K562 (cell line): ENCODE measurements around the gene FBXO46. TPM values are rescaled to one million over a fixed set of nuclear protein-coding genes. Genes with fewer than 3 reads are reported as not detected.

Experiments used
- ATAC-seq: fragments of 200-7000 bp; cut with Tn5 transposase; 3 replicates; pipeline ENCODE4 v1.9.1; 2020; ENCODE audit warnings: moderate library complexity
- BruUV-seq: library from RNA; stranded (reverse); fragments of 400-500 nt; replicated peaks from 2 replicates; lab custom pipeline; 2021; lab: Mats Ljungman, UMichigan
- CTCF ChIA-PET: fragments of 300-600 bp; formaldehyde crosslinking; extraction: SDS; loops from one replicate; lab custom pipeline; 2021; ENCODE audit warnings: low intra/inter-chr PET ratio; lab: Yijun Ruan, JAX
- POLR2A ChIA-PET: fragments of 300-600, 350-650 bp; sonication (Branson Sonifier 250); formaldehyde crosslinking; extraction: SDS; loops from one replicate; lab custom pipeline; 2021; ENCODE audit warnings: antibody characterized with exemption, inconsistent platforms; lab: Yijun Ruan, JAX
- DNase-seq, 4 experiments: peaks; one replicate each; pipeline versions ENCODE4 v3.0.0 to v3.0.0-alpha.2; 2011 to 2018; ENCODE audit warnings: low spot score in 3 of 4, mixed read lengths in 3 of 4; ENCODE audit errors: extremely low read depth in 1 of 4
- FAIRE-seq: peaks from 2 replicates; lab custom pipeline; 2011; peaks lifted over from hg19 to GRCh38; lab: Jason Lieb, UNC
- H2AFZ ChIP-seq: 2 replicates; pipeline ENCODE4 v1.6.0; 2011; ENCODE audit warnings: low read depth, low read length, control low read depth, inconsistent platforms
- H3K27ac ChIP-seq: fragments of 200-600 bp; 3 replicates; pipeline ENCODE4 v1.8.0; 2011; ENCODE audit warnings: low read depth, mild to moderate bottlenecking, control low read depth, inconsistent platforms, low read length, moderate library complexity, mixed read lengths; ENCODE audit errors: extremely low read depth
- H3K27me3 ChIP-seq, 2 experiments: fragments of 300-600 bp in 1 of 2; 2 replicates in 1 of 2; 3 replicates in 1 of 2; pipeline versions ENCODE4 v1.6.0 to v1.8.0; 2011; ENCODE audit warnings: inconsistent platforms in 2 of 2, low read length in 2 of 2, mild to moderate bottlenecking in 1 of 2, mixed read lengths in 1 of 2, moderate library complexity in 1 of 2; ENCODE audit not compliant: control insufficient read depth in 2 of 2, insufficient read depth in 2 of 2
- H3K36me3 ChIP-seq: fragments of 300-600 bp; 3 replicates; pipeline ENCODE4 v1.8.0; 2011; ENCODE audit warnings: mild to moderate bottlenecking, low read length, inconsistent platforms; ENCODE audit not compliant: control insufficient read depth, insufficient read depth
- H3K4me1 ChIP-seq, 2 experiments: fragments of 200-600 bp in 1 of 2; replicated peaks in 1 of 2; 2 replicates in 1 of 2; 3 replicates in 1 of 2; pipeline versions ENCODE4 v1.5.1 to v1.8.0; 2011; ENCODE audit warnings: inconsistent platforms in 2 of 2, low read length in 2 of 2, mild to moderate bottlenecking in 1 of 2, mixed read lengths in 1 of 2, moderate library complexity in 1 of 2; ENCODE audit not compliant: control insufficient read depth in 2 of 2, insufficient read depth in 2 of 2
- H3K4me2 ChIP-seq: 2 replicates; pipeline ENCODE4 v1.6.1; 2011; ENCODE audit warnings: low read length, control low read depth, inconsistent platforms, mixed read lengths; ENCODE audit not compliant: insufficient read depth
- H3K4me3 ChIP-seq: fragments of 200-600 bp; sonication (generic), shearing (Covaris generic); 2 replicates; pipeline ENCODE4 v1.5.1; 2016; ENCODE audit warnings: control low read depth, inconsistent platforms
- H3K79me2 ChIP-seq: fragments of 200-600 bp; 3 replicates; pipeline ENCODE4 v1.8.0; 2011; ENCODE audit warnings: low read length, inconsistent platforms; ENCODE audit not compliant: control insufficient read depth, insufficient read depth
- H3K9ac ChIP-seq, 2 experiments: 2 replicates each; pipeline versions ENCODE4 v1.6.0 to v1.6.1; 2011; ENCODE audit warnings: low read depth in 2 of 2, low read length in 2 of 2, control low read depth in 1 of 2, inconsistent platforms in 1 of 2, mild to moderate bottlenecking in 1 of 2, mixed read lengths in 1 of 2; ENCODE audit not compliant: insufficient read depth in 1 of 2
- H3K9me1 ChIP-seq: one replicate; pipeline ENCODE4 v1.6.0; 2011; ENCODE audit warnings: inconsistent platforms, mild to moderate bottlenecking, low read length, moderate library complexity; ENCODE audit not compliant: control insufficient read depth, insufficient read depth
- H3K9me3 ChIP-seq: replicated peaks from 2 replicates; pipeline ENCODE4 v1.5.1; 2011; ENCODE audit warnings: low read depth, low read length, inconsistent platforms; ENCODE audit not compliant: control insufficient read depth, insufficient read depth
- H4K20me1 ChIP-seq: replicated peaks from 2 replicates; pipeline ENCODE4 v1.6.1; 2011; ENCODE audit warnings: low read length, inconsistent platforms, mixed read lengths; ENCODE audit not compliant: control insufficient read depth, insufficient read depth
- POLR2G ChIP-seq: fragments of 200-400 bp; formaldehyde crosslinking; IDR thresholded peaks from 2 replicates; pipeline ENCODE4 v1.6.1; 2017; ENCODE audit warnings: low read depth, mild to moderate bottlenecking, antibody characterized with exemption, low read length, moderate library complexity
- WGBS: fragments of 100-300 bp; shearing (Covaris generic); methylation state at CpG from one replicate; pipeline ENCODE4 v1.1.6; 2016; ENCODE audit warnings: low coverage, mixed read lengths; ENCODE audit not compliant: insufficient coverage; ENCODE audit errors: missing lambda C conversion rate; 5-methylcytosine and 5-hydroxymethylcytosine counted together
- in situ Hi-C: fragments of 300-500 bp; cut with MboI; formaldehyde crosslinking; loops from 4 replicates; pipeline ENCODE4 v1.15.0; 2018; ENCODE audit warnings: inconsistent platforms, mixed read lengths
- intact Hi-C: fragments of 100-400 bp; cut with micrococcal nuclease; formaldehyde crosslinking; loops from 2 replicates; pipeline ENCODE4 v1.14.2; 2022
- polyA plus RNA-seq, 8 experiments: library from polyadenylated mRNA; depleted of rRNA in 4 of 8; stranded (reverse) in 5 of 8; unstranded in 3 of 8; fragments of >200 nt; fragmentation: Nextera tagmentation in 2 of 8; fragmentation: Illumina TruSeq in 1 of 8; extraction: Ambion mirVana in 2 of 8; extraction: Trizol in 1 of 8; gene quantifications; 2 replicates each; pipeline versions ENCODE4 v1.2.1 to v1.2.3, GENCODE V29; 2011 to 2014; ENCODE audit warnings: inconsistent platforms in 1 of 8, missing spikeins in 1 of 8
- total RNA-seq, 7 experiments: library from RNA; depleted of rRNA in 6 of 7; stranded (reverse); fragments of >200 nt in 6 of 7; fragmentation: Illumina TruSeq in 2 of 7; extraction: Trizol in 2 of 7; gene quantifications; 2 replicates each; pipeline versions ENCODE4 v1.2.1 to v1.2.3, GENCODE V29; 2011 to 2021; ENCODE audit warnings: low replicate concordance in 1 of 7
- TF ChIP-seq, protein P1 (sequence below): fragments of 450-650 bp; IDR thresholded peaks from 2 replicates; pipeline ENCODE4 v1.6.1; 2018; ENCODE audit not compliant: partially characterized antibody
- TF ChIP-seq, protein P2 (sequence below): fragments of 450-650 bp; conservative IDR thresholded peaks from 2 replicates; pipeline ENCODE4 v1.6.1; 2016; ENCODE audit warnings: missing genetic modification characterization, low read depth, mild to moderate bottlenecking, control low read depth, missing compliant biosample characterization

The FBXO46 gene
- total and polyA plus RNA-seq, 9 of the 15 experiments (the other 6 are each of a cell fraction or from before 2014, with no cell fraction given) = 1.5 to 36.1 (median 7.3) TPM

DNA sequence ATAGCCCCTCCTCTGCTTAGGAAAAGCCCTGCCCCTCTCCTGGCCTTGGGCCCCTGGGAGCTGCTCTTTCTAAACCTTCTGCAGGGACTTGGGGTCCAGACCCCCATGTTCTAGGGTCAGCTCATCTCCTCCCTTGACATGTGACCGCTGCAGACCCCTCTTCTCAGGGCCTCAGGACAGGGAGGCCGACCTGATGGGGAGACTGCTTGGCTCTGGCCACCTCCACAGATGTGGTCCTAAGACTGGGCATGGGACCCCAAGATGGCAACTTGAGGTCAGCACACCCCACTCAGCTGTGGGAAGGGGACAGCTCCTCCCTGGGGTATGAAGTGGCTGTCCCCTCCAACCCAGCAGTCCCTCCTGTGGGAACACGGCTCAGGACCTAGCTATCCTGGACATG, 42.2 kb upstream of the FBXO46 start (continued):
- TF ChIP-seq, protein P1, sequence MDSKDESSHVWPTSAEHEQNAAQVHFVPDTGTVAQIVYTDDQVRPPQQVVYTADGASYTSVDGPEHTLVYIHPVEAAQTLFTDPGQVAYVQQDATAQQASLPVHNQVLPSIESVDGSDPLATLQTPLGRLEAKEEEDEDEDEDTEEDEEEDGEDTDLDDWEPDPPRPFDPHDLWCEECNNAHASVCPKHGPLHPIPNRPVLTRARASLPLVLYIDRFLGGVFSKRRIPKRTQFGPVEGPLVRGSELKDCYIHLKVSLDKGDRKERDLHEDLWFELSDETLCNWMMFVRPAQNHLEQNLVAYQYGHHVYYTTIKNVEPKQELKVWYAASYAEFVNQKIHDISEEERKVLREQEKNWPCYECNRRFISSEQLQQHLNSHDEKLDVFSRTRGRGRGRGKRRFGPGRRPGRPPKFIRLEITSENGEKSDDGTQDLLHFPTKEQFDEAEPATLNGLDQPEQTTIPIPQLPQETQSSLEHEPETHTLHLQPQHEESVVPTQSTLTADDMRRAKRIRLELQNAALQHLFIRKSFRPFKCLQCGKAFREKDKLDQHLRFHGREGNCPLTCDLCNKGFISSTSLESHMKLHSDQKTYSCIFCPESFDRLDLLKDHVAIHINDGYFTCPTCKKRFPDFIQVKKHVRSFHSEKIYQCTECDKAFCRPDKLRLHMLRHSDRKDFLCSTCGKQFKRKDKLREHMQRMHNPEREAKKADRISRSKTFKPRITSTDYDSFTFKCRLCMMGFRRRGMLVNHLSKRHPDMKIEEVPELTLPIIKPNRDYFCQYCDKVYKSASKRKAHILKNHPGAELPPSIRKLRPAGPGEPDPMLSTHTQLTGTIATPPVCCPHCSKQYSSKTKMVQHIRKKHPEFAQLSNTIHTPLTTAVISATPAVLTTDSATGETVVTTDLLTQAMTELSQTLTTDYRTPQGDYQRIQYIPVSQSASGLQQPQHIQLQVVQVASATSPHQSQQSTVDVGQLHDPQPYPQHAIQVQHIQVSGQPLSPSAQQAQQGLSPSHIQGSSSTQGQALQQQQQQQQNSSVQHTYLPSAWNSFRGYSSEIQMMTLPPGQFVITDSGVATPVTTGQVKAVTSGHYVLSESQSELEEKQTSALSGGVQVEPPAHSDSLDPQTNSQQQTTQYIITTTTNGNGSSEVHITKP = no peak
- TF ChIP-seq POLR2G = 0 out of 2 replicates have a peak, but pooled peaks have one; percentile 32

DNA sequence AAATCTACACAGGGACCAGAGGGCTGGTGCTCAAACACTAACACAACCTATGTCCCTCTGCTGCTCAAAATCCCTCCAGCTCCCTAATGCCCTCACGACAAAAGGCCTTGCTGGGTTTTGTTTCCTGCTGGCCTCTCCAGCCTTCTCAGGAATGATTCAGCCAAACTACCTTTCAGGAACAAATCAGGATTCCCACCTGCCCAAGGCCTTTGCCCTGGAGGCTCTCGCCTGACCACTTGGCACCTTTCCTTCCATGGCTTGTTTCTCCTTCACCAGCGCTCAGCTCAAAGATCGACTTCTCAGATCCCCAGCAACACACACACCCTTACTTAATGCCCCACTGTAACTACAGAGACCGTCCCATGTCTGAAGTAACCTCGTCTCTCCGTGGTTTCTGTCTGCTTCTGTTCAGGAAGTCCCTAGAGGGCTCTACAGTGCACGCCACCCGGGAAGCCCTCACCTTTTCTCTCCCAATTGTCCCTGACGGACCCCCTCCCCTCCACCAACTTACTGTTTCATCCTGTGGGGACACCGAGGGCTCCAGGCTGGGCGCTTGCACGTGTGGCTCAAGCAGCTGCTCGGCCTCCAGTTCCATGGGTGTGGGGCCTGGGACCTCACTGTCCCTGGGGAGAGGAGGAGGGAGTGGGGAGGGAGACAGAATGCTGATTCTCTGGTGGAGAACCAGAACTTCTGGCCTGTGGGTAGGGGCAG, 41.6 kb upstream of the FBXO46 start:
- intact Hi-C loops = no loop called here
- POLR2A ChIA-PET = interaction anchor here (0.6 to 5.9 kb wide), 9 partner anchors 9 to 130 kb away, joined by 3 to 70 read pairs (median 3); partner anchors contain the start of genes DMPK, DMWD, MYPOP and QPCTL
- 60% methylated on average over 13 of the region's 14 CpGs for WGBS

More for the DNA sequence above, 41.6 kb upstream of the FBXO46 start:
- no peak overlapping the region for H3K4me3 ChIP-seq
- CTCF ChIA-PET = no interaction called here
- ATAC-seq (no peak), FAIRE-seq (no peak), DNase-seq (no peak)
- no peaks in the 10 kb centered on the region for H4K20me1 ChIP-seq
- no peaks in the 10 kb centered on the region for H3K9me1 ChIP-seq
- H3K4me2 ChIP-seq = no peak overlapping the region
- H3K4me1 ChIP-seq = peaks cover 4 to 54% of the 10 kb centered on the region in 2 experiments; a peak in 4 of 5 replicates
- H3K9me3 ChIP-seq = no peaks in the 10 kb centered on the region
- TF ChIP-seq, protein P2, sequence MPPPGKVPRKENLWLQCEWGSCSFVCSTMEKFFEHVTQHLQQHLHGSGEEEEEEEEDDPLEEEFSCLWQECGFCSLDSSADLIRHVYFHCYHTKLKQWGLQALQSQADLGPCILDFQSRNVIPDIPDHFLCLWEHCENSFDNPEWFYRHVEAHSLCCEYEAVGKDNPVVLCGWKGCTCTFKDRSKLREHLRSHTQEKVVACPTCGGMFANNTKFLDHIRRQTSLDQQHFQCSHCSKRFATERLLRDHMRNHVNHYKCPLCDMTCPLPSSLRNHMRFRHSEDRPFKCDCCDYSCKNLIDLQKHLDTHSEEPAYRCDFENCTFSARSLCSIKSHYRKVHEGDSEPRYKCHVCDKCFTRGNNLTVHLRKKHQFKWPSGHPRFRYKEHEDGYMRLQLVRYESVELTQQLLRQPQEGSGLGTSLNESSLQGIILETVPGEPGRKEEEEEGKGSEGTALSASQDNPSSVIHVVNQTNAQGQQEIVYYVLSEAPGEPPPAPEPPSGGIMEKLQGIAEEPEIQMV (tag) = no peak
- TF ChIP-seq POLR2G = peak; percentile 48; the same call in 1 of the 2 replicates
- peaks cover 19% of the 10 kb centered on the region; the same call in 2 of the 3 replicates for H3K36me3 ChIP-seq
- H3K9ac ChIP-seq = peak overlapping the region in 1 of 2 experiments; percentile 80; a peak in 1 of 4 replicates
- BruUV-seq = no TSS peak
- in situ Hi-C loops = no loop called here
- no peaks in the 10 kb centered on the region for H3K27me3 ChIP-seq
- H2AFZ ChIP-seq = no peak overlapping the region
- peaks cover 12% of the 10 kb centered on the region; the same call in 2 of the 3 replicates for H3K79me2 ChIP-seq
- no peak overlapping the region for H3K27ac ChIP-seq
